ENCODE measurements around the gene ARID3C.

The ARID3C gene

GRCh38 chr9:34610434-34611206 lies 18.2 kb downstream of the ARID3C start:
- no peak for TF ChIP-seq POLR2A (IDR thresholded peaks at IDR 0.05; ENCODE audit: low read depth, low read length)
- FAIRE-seq (no peak), DNase-seq (ENCODE audit: insufficient read length, low spot score) (no peak)

- DNase-seq (ENCODE audit: insufficient read length, low spot score) = no peak
- no peak for TF ChIP-seq POLR2A (IDR thresholded peaks at IDR 0.05; ENCODE audit: low read depth, low read length)
- FAIRE-seq = no peak
Observed at GRCh38 chr9:34607331-34607730, 21.5 kb downstream of the ARID3C start.

GRCh38 chr9:34606905-34607304 lies 22.0 kb downstream of the ARID3C start:
- FAIRE-seq (no peak), DNase-seq (ENCODE audit: insufficient read length, low spot score) (no peak)
- TF ChIP-seq POLR2A (IDR thresholded peaks at IDR 0.05; ENCODE audit: low read depth, low read length) = no peak

GRCh38 chr9:34606190-34606589 lies 22.7 kb downstream of the ARID3C start:
- no peak for TF ChIP-seq POLR2A (IDR thresholded peaks at IDR 0.05; ENCODE audit: low read depth, low read length)
- FAIRE-seq (no peak), DNase-seq (ENCODE audit: insufficient read length, low spot score) (no peak)

- TF ChIP-seq POLR2A (IDR thresholded peaks at IDR 0.05; ENCODE audit: low read depth, low read length) = no peak
- DNase-seq (ENCODE audit: insufficient read length, low spot score) = peak; percentile 75
- FAIRE-seq = no peak
Observed at GRCh38 chr9:34603610-34604231, 25.1 kb downstream of the ARID3C start.

GRCh38 chr9:34601937-34602573 lies 26.8 kb downstream of the ARID3C start:
- DNase-seq (ENCODE audit: insufficient read length, low spot score) (no peak), FAIRE-seq (no peak)
- TF ChIP-seq POLR2A (IDR thresholded peaks at IDR 0.05; ENCODE audit: low read depth, low read length) = no peak

- no peak for TF ChIP-seq POLR2A (IDR thresholded peaks at IDR 0.05; ENCODE audit: low read depth, low read length)
- FAIRE-seq (no peak), DNase-seq (ENCODE audit: insufficient read length, low spot score) (no peak)
Observed at GRCh38 chr9:34600908-34601307, 28.0 kb downstream of the ARID3C start.

- FAIRE-seq = no peak
- no peak for DNase-seq (ENCODE audit: insufficient read length, low spot score)
- no peak for TF ChIP-seq POLR2A (IDR thresholded peaks at IDR 0.05; ENCODE audit: low read depth, low read length)
Observed at GRCh38 chr9:34599546-34599945, 29.3 kb downstream of the ARID3C start.

GRCh38 chr9:34594177-34594576 lies 34.7 kb downstream of the ARID3C start:
- TF ChIP-seq POLR2A (IDR thresholded peaks at IDR 0.05; ENCODE audit: low read depth, low read length) = no peak
- no peak for FAIRE-seq
- no peak for DNase-seq (ENCODE audit: insufficient read length, low spot score)

- DNase-seq (ENCODE audit: insufficient read length, low spot score) (no peak), FAIRE-seq (no peak)
- no peak for TF ChIP-seq POLR2A (IDR thresholded peaks at IDR 0.05; ENCODE audit: low read depth, low read length)
Observed at GRCh38 chr9:34592895-34593601, 35.8 kb downstream of the ARID3C start.

GRCh38 chr9:34591917-34592866 lies 36.7 kb downstream of the ARID3C start:
- FAIRE-seq = no peak
- TF ChIP-seq POLR2A (IDR thresholded peaks at IDR 0.05; ENCODE audit: low read depth, low read length) = no peak
- DNase-seq (ENCODE audit: insufficient read length, low spot score) = no peak

GRCh38 chr9:34591248-34591916 lies 37.5 kb downstream of the ARID3C start:
- DNase-seq (ENCODE audit: insufficient read length, low spot score) = peak; percentile 87
- TF ChIP-seq POLR2A (IDR thresholded peaks at IDR 0.05; ENCODE audit: low read depth, low read length) = no peak
- no peak for FAIRE-seq
